A204.1 (cell line): ENCODE measurements around the gene ZNF618.

Source experiments
- FAIRE-seq: peaks from 2 replicates; lab custom pipeline; 2012; peaks lifted over from hg19 to GRCh38; lab: Jason Lieb, UNC

ZNF618 gene, protein sequence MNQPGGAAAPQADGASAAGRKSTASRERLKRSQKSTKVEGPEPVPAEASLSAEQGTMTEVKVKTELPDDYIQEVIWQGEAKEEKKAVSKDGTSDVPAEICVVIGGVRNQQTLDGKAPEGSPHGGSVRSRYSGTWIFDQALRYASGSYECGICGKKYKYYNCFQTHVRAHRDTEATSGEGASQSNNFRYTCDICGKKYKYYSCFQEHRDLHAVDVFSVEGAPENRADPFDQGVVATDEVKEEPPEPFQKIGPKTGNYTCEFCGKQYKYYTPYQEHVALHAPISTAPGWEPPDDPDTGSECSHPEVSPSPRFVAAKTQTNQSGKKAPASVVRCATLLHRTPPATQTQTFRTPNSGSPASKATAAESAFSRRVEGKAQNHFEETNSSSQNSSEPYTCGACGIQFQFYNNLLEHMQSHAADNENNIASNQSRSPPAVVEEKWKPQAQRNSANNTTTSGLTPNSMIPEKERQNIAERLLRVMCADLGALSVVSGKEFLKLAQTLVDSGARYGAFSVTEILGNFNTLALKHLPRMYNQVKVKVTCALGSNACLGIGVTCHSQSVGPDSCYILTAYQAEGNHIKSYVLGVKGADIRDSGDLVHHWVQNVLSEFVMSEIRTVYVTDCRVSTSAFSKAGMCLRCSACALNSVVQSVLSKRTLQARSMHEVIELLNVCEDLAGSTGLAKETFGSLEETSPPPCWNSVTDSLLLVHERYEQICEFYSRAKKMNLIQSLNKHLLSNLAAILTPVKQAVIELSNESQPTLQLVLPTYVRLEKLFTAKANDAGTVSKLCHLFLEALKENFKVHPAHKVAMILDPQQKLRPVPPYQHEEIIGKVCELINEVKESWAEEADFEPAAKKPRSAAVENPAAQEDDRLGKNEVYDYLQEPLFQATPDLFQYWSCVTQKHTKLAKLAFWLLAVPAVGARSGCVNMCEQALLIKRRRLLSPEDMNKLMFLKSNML

DNA sequence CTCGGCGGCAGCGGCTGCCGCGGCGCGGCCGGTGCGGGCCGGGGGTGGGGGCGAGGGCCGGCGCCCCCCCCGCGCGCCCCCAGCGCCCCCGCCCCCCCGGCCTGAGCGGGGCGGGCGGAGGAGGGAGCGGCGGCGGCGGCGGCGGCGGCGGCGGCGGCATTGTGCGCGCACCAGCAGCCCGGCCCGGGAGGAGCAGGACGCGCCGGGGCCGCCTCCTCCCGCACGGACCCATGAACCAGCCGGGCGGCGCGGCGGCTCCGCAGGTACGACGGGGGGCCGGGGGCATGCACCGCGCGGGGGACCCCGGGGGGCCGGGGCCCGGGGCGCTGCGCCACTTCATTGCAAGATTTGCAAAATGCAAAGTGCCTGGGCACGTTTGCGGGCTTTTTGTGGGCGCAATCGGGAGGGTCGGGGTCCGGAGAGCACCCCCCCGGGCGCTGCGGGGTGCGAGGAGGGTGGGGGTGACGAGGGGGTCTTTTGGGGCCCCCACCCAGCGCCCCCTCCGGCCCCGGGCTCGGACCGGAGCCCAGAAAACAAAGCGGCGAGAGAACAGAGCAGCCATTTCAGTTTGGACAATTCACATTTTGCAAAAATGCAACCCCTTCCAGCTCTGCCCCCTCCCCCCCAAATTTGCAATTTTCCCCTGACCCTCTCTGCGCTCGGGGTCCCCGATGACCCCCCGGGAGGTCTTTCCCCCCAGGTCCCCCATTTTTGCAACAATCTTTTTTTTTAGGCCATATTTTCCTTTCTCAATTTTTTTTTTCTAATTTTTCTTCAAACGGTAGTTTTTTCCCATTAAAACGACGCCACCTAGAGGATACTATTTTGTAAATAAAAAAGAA is at the start of gene ZNF618:
TSS of gene ZNF618 (plus strand) at position 159 of the 842 bp plus-strand sequence. CDS start at position 231, 72 bp downstream.
- peak; percentile 94 for FAIRE-seq

DNA sequence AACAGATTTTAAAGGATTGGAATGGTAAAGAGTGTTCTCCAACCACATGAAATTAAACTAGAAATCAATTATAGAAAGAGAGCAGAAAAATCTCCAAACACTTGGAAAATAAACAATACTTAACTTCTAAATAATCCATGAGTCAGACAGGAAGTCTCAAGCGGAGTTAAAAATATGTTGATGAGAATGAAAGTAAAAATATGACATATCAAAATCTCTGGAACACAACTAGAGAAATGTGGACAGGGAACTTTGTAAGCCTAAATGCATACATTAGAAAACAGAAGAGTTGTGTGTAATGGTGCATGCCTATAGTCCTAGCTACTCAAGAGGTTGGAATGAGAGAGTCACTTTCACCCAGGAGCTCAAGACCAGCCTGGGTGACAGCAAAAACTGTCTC is 47.9 kb upstream of the ZNF618 start:
- no peak for FAIRE-seq

DNA sequence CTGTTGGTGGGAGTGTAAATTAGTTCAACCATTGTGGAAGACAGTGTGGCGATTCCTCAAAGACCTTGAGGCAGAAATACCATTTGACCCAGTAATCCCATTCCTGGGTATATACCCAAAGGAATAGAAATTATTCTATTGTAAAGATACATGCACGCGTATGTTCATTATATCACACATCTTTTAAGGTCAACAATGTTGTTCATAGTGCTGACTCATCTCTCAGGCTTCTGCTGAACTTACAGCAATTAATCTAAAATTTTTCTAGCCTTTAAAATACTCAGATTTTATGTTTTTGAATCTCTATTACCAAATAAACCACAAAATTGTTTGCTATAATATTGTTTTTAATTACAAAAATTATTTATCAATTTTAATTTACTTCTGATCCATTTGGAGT is 38.8 kb upstream of the ZNF618 start:
- no peak for FAIRE-seq

DNA sequence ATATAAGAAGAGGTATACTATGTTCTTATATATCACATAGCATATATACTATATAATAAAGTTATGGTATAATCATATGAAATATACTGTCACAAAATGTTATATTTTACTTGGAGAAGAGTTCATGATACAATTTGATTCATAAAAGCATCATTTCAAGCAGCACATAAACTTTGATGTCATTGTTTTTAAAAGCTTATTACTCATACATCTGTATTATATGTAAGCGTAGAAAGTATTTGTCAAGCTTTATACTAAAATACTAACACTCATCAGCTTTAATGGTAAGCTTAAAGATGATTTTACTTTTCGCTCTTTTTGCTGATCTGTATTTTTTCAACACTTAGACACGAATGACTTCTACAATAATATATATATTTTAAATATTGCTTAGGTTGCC is 34.0 kb upstream of the ZNF618 start:
- no peak for FAIRE-seq

DNA sequence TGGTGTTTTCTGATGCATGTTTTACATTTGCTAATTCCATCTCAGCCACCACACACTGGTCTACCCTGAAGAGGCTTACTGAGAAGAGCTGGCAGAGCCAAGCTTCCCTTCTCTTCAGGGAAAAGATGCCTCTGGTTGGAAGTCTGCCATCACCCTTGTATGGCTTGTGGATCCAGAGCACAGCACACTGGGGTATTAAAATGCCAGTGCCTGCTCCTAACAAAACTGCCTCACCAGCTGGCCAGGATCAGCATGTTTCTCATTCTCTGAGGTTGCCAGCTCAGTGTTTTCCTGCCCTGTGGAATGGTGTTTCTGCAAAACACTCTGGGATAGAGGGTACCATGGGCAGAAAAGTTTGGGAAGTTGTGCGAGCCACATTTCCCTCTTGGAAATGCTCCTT is 31.6 kb upstream of the ZNF618 start:
- FAIRE-seq, result no peak

DNA sequence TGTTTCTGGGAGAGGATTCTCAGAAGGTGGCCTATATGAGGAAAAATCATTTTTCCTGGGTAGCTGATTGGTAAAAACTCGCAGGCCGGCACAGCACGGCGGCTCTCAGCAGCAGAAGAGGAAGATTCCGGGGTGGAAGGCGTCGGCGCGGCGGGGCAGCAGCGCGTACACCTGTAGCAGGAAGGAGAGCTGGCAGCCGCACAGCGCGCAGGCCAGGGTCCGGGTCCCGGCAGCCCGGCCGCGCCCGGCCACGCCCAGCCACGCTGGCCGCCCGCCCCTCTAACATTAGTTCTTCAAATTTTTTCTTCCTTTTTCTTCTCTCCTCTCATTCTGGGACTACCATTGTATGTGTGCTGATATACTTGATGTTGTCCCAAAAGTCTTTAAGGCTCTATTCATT is 24.8 kb upstream of the ZNF618 start:
- no peak for FAIRE-seq

DNA sequence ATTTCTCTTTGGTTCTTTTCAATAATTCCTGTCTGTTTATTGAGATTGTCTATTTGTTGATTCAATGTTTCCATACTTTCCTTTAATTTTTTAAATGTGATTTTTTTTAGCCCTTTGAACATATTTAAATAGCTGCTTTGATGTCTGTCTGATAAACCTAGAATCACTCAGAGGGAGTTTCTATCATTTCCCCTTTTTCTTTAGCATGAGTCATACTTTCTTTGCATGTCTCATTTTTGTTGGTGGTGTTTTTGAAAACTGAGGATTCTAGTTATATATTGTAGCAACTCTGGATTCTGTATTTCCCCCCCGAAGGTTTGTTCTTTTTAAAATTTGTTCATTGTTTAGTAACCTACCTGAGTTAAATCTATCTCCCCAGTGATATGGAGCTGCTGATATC is 24.2 kb upstream of the ZNF618 start:
- FAIRE-seq, result peak; percentile 62

DNA sequence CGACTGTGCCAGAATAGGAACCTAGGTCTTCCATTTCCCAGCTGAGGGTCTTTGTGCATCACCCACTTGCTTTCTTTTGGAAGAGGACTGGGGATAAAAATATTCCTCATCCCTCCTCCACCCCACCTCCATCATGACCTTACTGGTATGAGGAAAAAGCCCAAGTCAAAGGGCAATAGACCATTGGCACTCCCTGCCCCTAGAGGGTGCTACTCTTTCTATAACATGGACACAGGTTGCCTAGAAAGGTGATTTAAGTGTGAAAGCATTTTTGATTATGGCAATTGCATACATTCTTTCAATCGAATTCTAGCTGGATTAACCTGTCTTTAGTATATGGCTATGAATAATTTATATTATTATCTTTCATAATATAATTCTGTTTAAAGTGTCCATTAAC is 22.8 kb upstream of the ZNF618 start:
- no peak for FAIRE-seq

DNA sequence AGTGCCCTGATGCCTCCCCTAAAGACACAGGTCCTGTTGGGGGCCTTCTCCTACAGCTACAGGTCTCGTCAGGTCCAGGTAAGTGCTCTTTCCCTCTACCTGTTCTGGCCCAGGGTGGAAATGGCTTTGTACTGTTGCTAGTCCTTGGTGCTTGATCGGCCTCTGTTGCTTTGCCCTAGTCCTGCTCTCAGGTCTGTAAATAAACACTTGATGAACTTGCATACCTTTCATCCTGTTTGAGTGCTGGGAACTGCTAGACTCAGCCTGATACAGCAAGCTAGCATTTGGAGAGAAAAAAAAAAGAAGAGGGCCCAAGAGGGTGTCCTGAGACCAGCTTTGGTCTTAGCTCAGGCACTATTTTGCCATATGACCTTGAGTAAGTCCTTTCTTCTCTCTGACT is 21.8 kb upstream of the ZNF618 start:
- no peak for FAIRE-seq

DNA sequence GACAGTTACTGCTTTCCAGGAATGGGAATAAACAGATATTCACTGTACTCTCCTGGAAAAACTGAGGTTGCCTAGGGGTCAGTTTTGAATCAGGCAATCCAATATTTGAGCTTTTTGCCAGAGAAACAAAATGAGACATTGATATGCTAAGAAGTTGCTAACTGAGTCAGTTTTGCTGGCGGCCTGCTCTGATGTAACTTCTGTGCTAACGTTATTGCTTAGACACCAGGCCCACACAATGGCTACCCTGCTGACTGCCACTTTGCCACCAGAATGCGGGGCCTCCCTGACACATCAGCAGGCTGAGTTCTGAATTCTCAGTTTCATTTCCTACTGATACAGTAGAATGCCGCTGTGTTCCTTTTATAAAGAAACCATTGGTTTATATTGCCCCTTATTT is 18.2 kb upstream of the ZNF618 start:
- FAIRE-seq, result no peak

DNA sequence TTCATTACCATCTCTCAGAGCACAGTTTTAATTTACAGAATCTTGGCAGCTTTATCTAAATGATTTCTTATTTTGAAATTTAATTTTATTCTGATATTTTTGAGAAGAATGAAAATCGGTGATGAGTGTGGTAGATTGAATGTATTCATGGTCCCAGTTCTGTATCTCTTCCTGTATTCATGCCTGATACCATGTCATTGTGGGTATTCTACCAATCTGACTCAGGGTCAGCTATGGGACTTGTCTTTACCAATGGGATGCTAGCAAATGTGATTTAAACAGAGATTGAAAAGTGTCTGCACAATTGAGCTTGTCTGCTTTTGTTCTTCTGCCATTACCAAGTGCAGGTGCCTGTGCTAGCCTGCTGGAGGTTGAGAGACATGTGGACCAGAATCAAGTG is 17.8 kb upstream of the ZNF618 start:
- FAIRE-seq, result no peak

DNA sequence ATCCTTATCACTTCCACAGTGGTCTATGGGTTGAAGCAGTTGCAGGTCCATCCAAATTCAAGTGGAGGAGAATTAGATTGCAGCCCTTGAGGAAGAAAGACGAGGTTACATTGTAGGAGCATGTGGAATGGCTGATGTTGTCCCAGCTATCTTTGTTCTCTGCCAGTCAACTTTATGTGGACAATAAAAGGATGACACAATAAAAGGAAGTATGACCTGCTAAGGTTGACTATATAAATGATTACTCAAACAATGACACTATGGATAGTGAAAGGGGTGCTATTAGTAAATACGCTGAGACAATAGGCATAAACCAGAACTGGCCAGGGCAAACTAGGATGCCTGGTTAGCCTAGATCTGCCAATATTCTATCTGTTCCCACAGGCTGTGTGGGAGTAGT is 12.8 kb upstream of the ZNF618 start:
- FAIRE-seq, result no peak

DNA sequence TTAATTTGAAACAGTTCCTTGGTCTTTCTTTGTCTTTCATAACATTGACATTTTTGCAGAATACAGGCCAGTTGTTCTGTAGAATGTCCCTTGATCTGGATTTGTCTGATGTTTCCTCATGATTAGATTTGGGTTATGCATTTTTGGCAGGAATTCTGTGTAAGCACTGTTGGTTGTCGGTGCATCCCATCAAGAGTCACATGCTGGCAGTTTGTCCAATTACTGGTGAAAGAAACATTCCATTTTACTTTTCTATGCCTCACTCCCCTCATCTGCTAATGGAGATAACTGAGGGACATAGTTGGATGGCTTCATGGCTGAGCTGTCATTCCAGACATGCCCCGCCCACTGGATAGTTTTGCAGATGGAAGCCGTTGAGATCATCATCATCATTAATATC is 7.6 kb upstream of the ZNF618 start:
- FAIRE-seq, result no peak

DNA sequence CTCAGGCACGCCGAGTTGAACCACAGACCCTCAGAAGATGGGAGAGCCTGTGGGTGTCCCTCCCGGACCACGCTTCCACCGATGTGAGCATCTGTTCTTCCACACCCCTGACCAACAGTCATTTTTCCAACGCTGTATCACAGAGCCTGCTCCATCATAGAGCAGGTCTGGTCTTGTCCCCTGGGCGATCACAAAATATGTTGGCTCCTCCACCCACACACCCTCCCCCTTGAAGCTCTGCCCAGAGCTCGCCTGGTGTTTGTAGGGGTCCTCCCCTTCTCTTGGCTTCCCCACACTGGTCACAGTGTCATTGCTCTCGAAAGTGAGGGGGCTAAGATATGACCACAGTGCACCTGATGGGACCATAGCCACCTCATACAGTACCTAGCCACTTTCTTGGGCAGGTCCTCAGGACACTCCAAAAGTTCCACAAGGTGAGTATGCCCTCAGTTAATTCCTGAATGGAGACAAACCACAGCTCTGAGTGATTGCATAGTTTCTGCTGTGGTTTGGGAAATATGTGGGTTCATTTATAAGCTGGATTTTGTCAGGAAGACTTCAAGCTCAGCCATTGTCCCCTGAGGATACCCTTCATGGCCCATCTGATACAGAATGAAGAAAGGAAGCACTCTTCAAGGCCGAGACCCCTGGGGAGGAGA is 3.5 kb upstream of the ZNF618 start:
- no peak for FAIRE-seq

DNA sequence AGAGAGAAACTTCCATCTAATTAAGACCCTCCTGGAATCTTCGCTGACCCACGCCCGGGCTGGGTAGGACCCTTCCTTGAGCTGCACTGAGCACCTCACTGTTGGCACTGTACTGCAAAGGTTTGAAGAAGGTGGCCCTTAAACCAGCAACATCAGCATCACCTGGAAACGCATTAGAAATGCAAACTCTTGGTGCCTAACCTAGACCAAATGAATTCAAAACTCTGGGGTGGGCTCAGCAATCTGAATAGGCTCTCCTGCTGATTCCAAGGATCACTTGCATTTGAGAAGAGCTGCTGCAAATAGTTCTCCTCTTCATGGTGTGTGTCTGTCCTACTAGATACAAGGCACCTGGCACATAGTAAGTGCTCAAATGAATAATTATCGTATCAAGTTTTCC is 2.7 kb upstream of the ZNF618 start:
- FAIRE-seq, result no peak

DNA sequence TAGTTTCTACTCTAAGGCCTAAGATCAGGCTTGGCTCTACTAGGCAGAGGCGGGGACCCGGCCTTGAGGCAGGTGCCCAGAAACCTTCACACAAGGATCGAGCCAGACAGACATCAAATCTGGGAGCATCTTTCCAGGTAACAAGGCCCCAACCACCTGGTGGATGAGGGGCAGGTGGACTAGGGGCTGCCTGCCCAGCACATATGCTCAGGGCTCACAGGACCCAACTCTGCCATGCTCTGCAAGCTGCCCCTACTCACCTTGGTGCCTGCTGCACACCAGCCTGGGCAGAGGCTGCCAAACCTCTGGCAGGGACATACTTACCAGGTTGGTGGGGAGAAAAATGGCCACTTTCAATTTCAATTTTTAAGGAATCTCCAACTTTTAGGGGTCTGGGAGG is 2.2 kb upstream of the ZNF618 start:
- no peak for FAIRE-seq

DNA sequence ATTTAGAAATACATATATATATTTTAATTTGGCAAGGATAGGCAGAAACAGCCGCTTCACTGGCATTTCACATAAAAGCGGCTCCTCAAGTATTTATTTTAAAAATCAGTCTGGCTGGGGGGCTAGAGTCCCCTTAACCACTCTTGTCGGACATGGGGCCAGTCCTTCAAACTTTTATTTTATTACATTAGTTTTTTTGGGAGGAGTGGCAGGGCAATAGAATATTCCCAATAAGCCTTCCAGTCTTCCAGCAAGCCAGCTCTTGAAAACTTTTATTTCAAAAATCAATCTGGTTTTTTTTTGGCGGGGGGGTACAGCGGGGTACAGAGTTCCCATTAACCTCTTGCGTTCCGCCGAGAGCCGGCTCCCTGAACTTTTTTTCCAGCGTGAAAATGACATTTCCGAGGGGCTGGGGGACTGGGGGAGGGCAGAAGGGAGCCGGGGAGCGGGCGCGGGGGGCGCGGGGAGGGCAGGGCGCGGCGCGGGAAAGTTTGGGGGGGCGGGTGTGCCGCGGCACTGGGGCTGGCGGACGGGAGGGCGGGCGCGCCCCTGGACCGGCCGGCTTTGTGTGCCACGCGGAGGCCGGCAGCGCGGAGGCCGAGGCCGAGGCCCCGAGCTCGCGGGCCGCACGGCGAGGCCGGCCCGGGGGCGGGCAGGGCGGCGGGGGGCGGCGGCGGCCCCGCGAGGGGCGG is 504 bp upstream of the ZNF618 start:
- FAIRE-seq, result no peak

DNA sequence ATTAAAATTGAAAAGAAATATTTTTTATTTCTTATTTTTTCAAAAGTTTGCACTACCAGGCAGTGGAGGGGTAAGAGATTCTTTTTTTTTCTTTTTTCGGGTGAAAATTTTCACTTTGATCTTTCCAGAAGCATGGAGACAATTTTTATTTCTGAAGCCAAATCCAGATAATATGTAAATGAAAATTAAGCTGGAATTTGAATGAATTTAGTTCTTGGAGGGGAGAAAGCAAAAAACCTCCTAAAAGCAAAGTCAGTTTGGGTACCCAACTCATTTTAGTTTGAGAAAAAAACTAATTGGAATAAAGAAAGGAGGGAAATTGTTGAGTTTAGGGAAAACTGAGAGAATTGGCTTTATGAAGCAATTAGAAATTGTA is 872 bp downstream of the ZNF618 start:
- FAIRE-seq, result no peak

DNA sequence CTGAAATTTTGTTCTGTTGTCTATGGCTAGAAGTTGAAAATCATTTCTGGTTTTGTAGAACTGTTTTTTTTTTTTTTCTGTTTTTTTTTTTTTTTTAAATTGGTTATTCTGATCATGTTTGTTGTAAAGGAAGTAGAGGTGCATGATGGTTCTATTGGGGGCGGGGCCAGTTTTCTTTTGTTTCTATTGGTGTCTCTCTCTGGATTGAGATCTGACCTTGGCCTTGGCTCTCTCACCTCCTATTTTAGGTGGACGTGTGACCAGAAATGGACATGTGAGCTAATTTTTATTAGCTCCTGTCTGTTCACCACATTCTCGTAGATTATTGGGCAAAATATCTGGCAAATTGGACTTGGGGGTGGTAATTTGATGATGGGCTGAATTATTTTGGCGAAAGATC is 3.2 kb downstream of the ZNF618 start:
- no peak for FAIRE-seq

DNA sequence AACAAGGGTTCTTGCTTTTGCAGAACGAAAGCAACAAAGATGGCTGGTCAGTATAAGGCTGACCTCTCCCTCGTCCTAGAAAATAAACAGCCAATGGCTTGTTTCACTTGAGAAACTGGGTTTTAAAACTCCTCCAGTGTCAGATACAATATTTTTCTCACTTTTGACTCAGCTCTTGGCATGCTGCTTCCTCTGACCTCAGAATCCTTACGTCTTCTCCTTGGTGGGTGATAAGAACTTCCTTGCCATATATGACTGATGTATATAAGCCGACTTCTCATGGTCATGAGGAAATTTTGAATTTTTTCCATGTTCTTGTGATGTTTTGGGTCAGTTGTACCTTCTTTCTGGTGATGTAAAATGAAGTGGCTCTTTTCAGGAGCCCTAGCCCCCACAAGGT is 3.8 kb downstream of the ZNF618 start:
- no peak for FAIRE-seq

DNA sequence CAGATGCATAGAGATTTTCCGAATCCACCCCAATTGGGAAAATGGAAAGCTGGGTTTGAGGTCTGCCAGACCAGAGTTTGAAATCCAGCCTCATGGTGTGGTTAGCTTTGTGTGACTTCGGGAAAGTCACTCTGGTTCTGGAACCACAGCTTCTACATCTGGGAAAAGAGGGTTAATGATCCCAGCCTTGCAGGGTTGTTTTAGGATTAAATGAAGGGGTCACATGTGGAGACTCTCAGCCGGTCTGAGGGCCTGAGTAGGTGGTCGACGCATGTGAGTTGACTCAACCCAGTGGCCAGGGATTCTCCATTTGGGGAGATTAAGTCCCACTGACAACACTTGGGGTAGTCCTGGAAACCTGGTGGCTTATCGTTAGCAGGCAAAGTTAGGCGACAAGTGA is 6.1 kb downstream of the ZNF618 start:
- FAIRE-seq, result no peak
